Measurements from ENCODE around the gene RSF1.

DNA sequence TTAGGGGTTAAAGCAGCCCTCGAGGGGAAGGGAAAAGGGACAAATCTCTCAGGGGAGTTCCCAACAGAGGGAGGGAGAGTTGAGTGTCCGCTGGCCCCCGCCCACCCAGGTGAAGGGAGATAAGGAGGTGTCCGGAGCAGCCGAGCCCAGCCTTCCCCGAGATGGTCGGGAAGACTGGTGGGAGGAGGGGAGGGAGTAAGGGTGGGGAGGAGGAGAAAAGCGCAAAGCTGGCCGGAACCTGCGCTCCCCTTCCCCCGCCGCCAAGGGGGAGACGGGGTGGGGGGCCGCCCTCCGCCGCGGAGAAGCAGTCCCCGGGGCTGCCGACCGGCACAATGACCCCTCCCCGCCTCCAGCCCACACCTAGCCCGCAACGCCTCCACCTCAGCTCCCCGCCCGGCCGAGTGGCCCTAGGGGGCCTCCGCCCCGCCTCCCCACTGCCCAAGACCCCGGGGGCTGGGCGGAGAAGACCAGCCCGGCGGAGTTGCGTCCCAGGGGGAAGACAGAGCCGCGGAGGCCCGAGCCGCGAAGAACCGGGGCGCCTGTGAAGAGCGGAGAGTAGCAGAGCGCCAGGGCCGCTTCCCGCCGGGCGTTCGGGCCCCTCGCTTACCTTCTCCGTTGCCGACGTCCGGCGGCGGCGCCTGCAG is 479 bp downstream of the RSF1 start:
- TF ChIP-seq CTCF (conservative IDR thresholded peaks at IDR 0.05 in 1 of 2, IDR thresholded peaks at IDR 0.05 in 1 of 2; ENCODE audit: extremely low read depth in 1 of 2, insufficient read depth in 1 of 2, low read depth in 1 of 2, low read length in 2 of 2) = no peak
- TF ChIP-seq EZH2 (IDR thresholded peaks at IDR 0.05; ENCODE audit: borderline replicate concordance, low read length) = no peak

Measured in mammary epithelial cell (primary cell).